ENCODE data around the gene SBNO2.

DNA sequence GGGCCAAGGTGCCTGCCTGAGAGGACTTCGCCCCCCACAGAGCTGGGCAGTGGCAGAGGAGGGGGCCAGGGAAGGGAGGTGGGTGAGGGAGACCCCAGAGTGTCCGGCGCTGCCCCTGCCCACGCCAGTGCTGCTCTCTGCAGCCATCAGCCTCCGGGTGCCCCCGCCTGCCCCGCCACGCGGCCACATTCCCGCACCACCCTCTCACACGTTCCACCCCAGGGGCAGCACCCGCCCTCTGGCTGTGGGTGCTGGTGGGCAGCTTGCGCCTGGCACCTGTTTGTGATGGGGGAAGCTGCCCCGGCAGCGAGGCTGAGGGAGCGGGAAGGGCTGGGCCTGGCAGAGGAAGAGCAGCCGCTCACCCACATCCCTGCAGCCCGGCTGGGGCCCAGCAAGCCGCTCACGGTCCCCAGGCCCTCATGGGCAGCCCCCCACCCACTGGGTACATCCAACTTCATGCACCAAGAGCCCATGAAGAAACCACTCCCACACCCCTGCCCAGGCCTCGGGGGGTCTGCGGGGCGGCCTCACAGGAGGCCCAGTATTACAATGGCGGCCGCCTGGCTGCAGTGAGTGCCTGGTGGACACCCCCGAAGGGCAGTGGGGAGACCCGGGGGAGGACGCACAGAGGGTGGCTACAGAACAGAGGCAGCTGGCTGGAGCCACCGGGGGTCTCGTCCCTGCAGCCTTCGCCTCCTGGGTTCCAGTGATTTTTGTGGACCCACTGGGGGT lies 14.0 kb downstream of the SBNO2 start:
- TF ChIP-seq, protein P1, sequence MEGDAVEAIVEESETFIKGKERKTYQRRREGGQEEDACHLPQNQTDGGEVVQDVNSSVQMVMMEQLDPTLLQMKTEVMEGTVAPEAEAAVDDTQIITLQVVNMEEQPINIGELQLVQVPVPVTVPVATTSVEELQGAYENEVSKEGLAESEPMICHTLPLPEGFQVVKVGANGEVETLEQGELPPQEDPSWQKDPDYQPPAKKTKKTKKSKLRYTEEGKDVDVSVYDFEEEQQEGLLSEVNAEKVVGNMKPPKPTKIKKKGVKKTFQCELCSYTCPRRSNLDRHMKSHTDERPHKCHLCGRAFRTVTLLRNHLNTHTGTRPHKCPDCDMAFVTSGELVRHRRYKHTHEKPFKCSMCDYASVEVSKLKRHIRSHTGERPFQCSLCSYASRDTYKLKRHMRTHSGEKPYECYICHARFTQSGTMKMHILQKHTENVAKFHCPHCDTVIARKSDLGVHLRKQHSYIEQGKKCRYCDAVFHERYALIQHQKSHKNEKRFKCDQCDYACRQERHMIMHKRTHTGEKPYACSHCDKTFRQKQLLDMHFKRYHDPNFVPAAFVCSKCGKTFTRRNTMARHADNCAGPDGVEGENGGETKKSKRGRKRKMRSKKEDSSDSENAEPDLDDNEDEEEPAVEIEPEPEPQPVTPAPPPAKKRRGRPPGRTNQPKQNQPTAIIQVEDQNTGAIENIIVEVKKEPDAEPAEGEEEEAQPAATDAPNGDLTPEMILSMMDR (conservative IDR thresholded peaks at IDR 0.05; ENCODE audit: low read length), result no peak
- TF ChIP-seq EZH2phosphoT487 (IDR thresholded peaks at IDR 0.05; ENCODE audit: borderline replicate concordance, low read depth, low read length), result no peak
